ENCODE data around the gene GTF2H4. TPM values are rescaled to one million over a fixed set of nuclear protein-coding genes. Genes with fewer than 3 reads are reported as not detected.

GTF2H4 gene
- total RNA-seq, 2 donors from 2014 or later: 60.0 to 67.9 TPM

DNA sequence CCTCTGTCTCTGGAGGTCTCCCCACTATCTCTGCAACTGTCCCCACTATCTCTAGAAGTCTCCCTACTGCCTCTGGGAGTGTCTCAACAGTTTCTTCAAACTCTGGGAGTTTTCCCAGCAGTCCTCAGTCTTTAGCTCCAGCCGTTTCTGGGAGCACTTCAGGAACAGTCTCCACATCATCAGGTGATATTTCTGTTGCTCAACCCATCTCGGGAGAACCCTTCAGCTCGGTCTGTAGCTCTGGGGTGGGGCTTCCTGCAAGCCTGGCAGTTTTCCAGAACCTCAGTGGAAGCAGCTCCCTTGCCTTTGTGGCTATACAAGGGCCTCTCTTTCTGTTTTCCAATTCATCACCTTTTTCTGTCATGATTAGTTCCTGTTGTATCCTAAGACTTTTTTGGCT, 27.0 kb downstream of the GTF2H4 start:
- WGBS, 2 experiments (ENCODE audit: insufficient coverage in 1 of 2, insufficient read length in 1 of 2): 73 to 82% methylated on average over 3 of the region's 3 CpGs
- DNase-seq: no peak
- Histone ChIP-seq H3K27ac (ENCODE audit: low read depth, low read length) (no peak overlapping the region), H3K4me3 (ENCODE audit: low read length) (no peak overlapping the region), H3K4me1 (ENCODE audit: control insufficient read depth, insufficient read depth, low read length) (no peaks in the 10 kb centered on the region), H3K36me3 (ENCODE audit: control insufficient read depth, insufficient read depth, low read length) (no peaks in the 10 kb centered on the region), H3K9ac (ENCODE audit: extremely low read depth, low read length, poor library complexity, severe bottlenecking) (no peak overlapping the region), H3K27me3 (ENCODE audit: control insufficient read depth, insufficient read depth, low read length, poor library complexity, severe bottlenecking) (no peaks in the 10 kb centered on the region), H3K9me3 (ENCODE audit: control insufficient read depth, low read length) (no peaks in the 10 kb centered on the region)
- Mint-ChIP-seq H3K9me3 (no peaks in the 10 kb centered on the region), H3K4me3 (no peak overlapping the region), H3K27me3 (ENCODE audit: insufficient read depth) (peaks cover 6% of the 10 kb centered on the region), H3K4me1 (no peaks in the 10 kb centered on the region), H3K36me3 (ENCODE audit: low read depth) (no peaks in the 10 kb centered on the region), H3K27ac (no peak overlapping the region)
- TF ChIP-seq, protein P1, sequence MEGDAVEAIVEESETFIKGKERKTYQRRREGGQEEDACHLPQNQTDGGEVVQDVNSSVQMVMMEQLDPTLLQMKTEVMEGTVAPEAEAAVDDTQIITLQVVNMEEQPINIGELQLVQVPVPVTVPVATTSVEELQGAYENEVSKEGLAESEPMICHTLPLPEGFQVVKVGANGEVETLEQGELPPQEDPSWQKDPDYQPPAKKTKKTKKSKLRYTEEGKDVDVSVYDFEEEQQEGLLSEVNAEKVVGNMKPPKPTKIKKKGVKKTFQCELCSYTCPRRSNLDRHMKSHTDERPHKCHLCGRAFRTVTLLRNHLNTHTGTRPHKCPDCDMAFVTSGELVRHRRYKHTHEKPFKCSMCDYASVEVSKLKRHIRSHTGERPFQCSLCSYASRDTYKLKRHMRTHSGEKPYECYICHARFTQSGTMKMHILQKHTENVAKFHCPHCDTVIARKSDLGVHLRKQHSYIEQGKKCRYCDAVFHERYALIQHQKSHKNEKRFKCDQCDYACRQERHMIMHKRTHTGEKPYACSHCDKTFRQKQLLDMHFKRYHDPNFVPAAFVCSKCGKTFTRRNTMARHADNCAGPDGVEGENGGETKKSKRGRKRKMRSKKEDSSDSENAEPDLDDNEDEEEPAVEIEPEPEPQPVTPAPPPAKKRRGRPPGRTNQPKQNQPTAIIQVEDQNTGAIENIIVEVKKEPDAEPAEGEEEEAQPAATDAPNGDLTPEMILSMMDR (conservative IDR thresholded peaks at IDR 0.05): no peak

GRCh38 chr6:30937265-30937664, 29.3 kb downstream of the GTF2H4 start:
- no peak for DNase-seq
- Mint-ChIP-seq H3K27me3 (ENCODE audit: insufficient read depth) (peaks cover 8% of the 10 kb centered on the region), H3K4me1 (peaks cover 12% of the 10 kb centered on the region), H3K36me3 (ENCODE audit: low read depth) (no peaks in the 10 kb centered on the region), H3K27ac (no peak overlapping the region), H3K9me3 (no peaks in the 10 kb centered on the region), H3K4me3 (no peak overlapping the region)
- no peaks in the 10 kb centered on the region for H3K36me3 ChIP-seq (ENCODE audit: control insufficient read depth, insufficient read depth, low read length)
- H3K27me3 ChIP-seq (ENCODE audit: control insufficient read depth, insufficient read depth, low read length, poor library complexity, severe bottlenecking): no peaks in the 10 kb centered on the region
- H3K4me3 ChIP-seq (ENCODE audit: low read length): no peak overlapping the region
- H3K4me1 ChIP-seq (ENCODE audit: control insufficient read depth, insufficient read depth, low read length): no peaks in the 10 kb centered on the region
- H3K27ac ChIP-seq (ENCODE audit: low read depth, low read length): no peak overlapping the region
- WGBS, 2 experiments (ENCODE audit: insufficient coverage in 1 of 2, insufficient read length in 1 of 2): 72 to 84% methylated on average over 3 to 6 of the region's 6 CpGs
- no peak overlapping the region for H3K9ac ChIP-seq (ENCODE audit: extremely low read depth, low read length, poor library complexity, severe bottlenecking)
- TF ChIP-seq, protein P1 (conservative IDR thresholded peaks at IDR 0.05): no peak
- H3K9me3 ChIP-seq (ENCODE audit: control insufficient read depth, low read length): no peaks in the 10 kb centered on the region

GRCh38 chr6:30938730-30939129, 30.7 kb downstream of the GTF2H4 start:
- H3K27me3 Mint-ChIP-seq (ENCODE audit: insufficient read depth): peaks cover 8% of the 10 kb centered on the region
- WGBS, 2 experiments (ENCODE audit: insufficient coverage in 1 of 2, insufficient read length in 1 of 2): 95 to 100% methylated on average over 1 to 4 of the region's 4 CpGs
- H3K9ac ChIP-seq (ENCODE audit: extremely low read depth, low read length, poor library complexity, severe bottlenecking): no peak overlapping the region
- no peaks in the 10 kb centered on the region for H3K4me1 ChIP-seq (ENCODE audit: control insufficient read depth, insufficient read depth, low read length)
- no peak overlapping the region for H3K4me3 Mint-ChIP-seq
- H3K27ac ChIP-seq (ENCODE audit: low read depth, low read length): no peak overlapping the region
- no peak for DNase-seq
- H3K9me3 ChIP-seq (ENCODE audit: control insufficient read depth, low read length): no peaks in the 10 kb centered on the region
- TF ChIP-seq, protein P1 (conservative IDR thresholded peaks at IDR 0.05): no peak
- H3K9me3 Mint-ChIP-seq: no peaks in the 10 kb centered on the region
- H3K27ac Mint-ChIP-seq: no peak overlapping the region
- H3K27me3 ChIP-seq (ENCODE audit: control insufficient read depth, insufficient read depth, low read length, poor library complexity, severe bottlenecking): no peaks in the 10 kb centered on the region
- H3K36me3 Mint-ChIP-seq (ENCODE audit: low read depth): no peaks in the 10 kb centered on the region
- H3K4me3 ChIP-seq (ENCODE audit: low read length): no peak overlapping the region
- peaks cover 16% of the 10 kb centered on the region for H3K4me1 Mint-ChIP-seq
- no peaks in the 10 kb centered on the region for H3K36me3 ChIP-seq (ENCODE audit: control insufficient read depth, insufficient read depth, low read length)

Measured in endodermal cell (in vitro differentiated cells).